ENCODE data around the gene RPL19. TPM values are rescaled to one million over a fixed set of nuclear protein-coding genes. Genes with fewer than 3 reads are reported as not detected.

The RPL19 gene
- total RNA-seq, 4 donors from 2014 or later, result 1,760 to 2,905 (median 2,361) TPM

DNA sequence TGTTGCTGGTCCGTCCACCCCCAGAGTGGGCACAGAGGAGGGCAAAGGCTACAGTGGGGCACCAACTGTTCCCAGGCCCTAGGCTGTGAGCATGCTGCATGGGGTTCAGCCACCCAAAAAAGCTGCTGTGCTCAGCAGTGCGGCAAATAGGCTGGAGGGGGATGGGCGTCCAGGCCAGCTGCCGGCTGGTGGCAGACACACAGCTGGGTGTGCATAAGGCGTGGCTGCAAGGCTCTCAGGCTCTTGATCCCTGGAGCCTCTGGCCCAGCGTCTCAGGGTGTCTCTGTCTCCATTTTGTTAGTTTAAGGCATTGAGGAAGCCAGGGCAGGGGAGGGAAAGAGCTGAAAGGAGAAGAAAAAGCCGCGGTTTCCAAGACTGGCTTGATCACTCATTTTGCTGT lies 8.8 kb downstream of the RPL19 start:
- intact Hi-C loops (cut with DNase I), result loop anchor here (5.0 kb wide), 1 partner anchor 33 kb away; no protein-coding TSS in a partner anchor
- Histone ChIP-seq H3K4me1 (peaks cover 14 to 34% (median 27%) of the 10 kb centered on the region in 4 donors), H3K36me3 (peaks cover 11 to 15% (median 14%) of the 10 kb centered on the region in 4 donors), H3K9me3 (no peaks in the 10 kb centered on the region), H3K27me3 (no peaks in the 10 kb centered on the region), H3K27ac (replicated peaks in 1 of 4) (peak overlapping the region in 3 of 4 donors; percentile 37 to 73 (median 57)), H3K4me3 (peak overlapping the region in 2 of 4 donors; percentile 57 to 58)
- no peak for DNase-seq (ENCODE audit: extremely low spot score)
- WGBS, result 71% methylated on average over 7 of the region's 8 CpGs
- TF ChIP-seq POLR2AphosphoS5 (IDR thresholded peaks at IDR 0.05) (no peak), EP300 (IDR thresholded peaks at IDR 0.05) (no peak), POLR2A (IDR thresholded peaks at IDR 0.05; ENCODE audit: low read depth) (no peak)
- TF ChIP-seq, protein P1, sequence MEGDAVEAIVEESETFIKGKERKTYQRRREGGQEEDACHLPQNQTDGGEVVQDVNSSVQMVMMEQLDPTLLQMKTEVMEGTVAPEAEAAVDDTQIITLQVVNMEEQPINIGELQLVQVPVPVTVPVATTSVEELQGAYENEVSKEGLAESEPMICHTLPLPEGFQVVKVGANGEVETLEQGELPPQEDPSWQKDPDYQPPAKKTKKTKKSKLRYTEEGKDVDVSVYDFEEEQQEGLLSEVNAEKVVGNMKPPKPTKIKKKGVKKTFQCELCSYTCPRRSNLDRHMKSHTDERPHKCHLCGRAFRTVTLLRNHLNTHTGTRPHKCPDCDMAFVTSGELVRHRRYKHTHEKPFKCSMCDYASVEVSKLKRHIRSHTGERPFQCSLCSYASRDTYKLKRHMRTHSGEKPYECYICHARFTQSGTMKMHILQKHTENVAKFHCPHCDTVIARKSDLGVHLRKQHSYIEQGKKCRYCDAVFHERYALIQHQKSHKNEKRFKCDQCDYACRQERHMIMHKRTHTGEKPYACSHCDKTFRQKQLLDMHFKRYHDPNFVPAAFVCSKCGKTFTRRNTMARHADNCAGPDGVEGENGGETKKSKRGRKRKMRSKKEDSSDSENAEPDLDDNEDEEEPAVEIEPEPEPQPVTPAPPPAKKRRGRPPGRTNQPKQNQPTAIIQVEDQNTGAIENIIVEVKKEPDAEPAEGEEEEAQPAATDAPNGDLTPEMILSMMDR (IDR thresholded peaks at IDR 0.05), result no peak

DNA sequence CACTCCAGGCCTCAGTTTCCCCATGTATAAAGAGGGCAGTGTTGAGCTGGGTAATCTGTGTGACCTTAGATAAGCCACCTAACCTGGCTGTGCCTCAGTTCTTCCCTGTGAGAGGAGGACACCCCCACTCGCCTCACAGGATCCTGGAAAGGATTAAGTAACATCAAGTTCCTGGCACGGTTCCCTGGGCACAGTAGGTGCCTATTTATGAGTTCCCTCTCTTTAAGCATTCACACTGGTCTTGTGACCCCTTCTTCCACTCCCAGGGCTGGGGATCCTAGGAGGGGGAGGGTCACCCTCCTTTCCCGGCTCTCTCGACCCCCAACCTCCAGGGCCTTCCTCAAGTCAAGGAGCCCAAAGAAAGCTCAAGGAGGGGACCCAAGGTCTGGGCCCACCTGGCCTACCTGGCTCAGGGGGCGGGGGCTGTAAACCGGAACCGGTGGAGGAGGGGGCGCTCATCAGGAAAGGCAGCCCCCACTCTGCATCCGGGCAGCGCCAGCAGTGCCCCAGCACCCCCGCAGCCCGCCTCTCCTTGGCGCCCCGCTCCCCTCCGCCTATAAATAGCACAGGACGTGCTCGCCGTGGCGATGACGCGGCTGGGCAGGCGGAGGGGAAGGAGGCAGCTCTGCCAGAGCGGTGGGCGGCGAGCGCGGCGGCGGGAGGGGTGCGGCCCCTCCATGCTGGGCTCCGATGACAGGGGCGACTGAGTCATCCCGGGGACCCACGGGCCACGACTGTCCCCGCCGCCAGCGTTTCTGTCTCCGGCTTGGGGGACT lies 9.4 kb downstream of the RPL19 start:
- Histone ChIP-seq H3K27ac (replicated peaks in 1 of 4) (peak overlapping the region; percentile 37 to 73 (median 60)), H3K4me1 (peaks cover 14 to 34% (median 27%) of the 10 kb centered on the region in 4 donors), H3K27me3 (peaks cover 0 to 5% (median 0%) of the 10 kb centered on the region in 4 donors), H3K36me3 (peaks cover 5 to 9% (median 8%) of the 10 kb centered on the region in 4 donors), H3K4me3 (peak overlapping the region; percentile 48 to 58 (median 58)), H3K9me3 (no peaks in the 10 kb centered on the region)
- 7% methylated on average over 4 of the region's 39 CpGs for WGBS
- intact Hi-C loops (cut with DNase I), result loop anchor here (5.0 kb wide), 1 partner anchor 33 kb away; no protein-coding TSS in a partner anchor
- TF ChIP-seq POLR2A (IDR thresholded peaks at IDR 0.05; ENCODE audit: low read depth) (no peak), POLR2AphosphoS5 (IDR thresholded peaks at IDR 0.05) (peak; percentile 60)
- TF ChIP-seq, protein P1 (IDR thresholded peaks at IDR 0.05), result no peak
- no peak for DNase-seq (ENCODE audit: extremely low spot score)

DNA sequence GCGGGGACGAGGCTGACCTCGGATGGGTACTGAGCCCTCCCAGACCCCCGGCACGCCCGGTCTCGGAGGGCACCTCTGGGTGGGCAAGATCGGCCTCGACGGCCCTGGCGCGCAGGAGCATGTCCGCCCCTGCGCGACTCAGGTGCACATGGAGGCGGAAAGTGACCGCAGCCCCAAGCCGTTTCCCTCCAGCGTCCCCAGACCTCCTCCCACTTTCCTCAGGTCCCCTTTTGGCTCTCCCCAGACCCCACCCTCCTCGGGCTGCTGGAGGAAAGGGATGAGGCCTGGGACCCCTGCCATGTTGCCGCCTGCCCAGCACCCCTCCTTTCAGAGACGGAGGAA lies 10.0 kb downstream of the RPL19 start:
- Histone ChIP-seq H3K9me3 (no peaks in the 10 kb centered on the region), H3K36me3 (peaks cover 0 to 3% (median 2%) of the 10 kb centered on the region in 4 donors), H3K4me1 (peaks cover 14 to 34% (median 27%) of the 10 kb centered on the region in 4 donors), H3K4me3 (peak overlapping the region; percentile 48 to 58 (median 58)), H3K27ac (replicated peaks in 1 of 4) (peak overlapping the region in 3 of 4 donors; percentile 57 to 73 (median 63)), H3K27me3 (peaks cover 0 to 7% (median 0%) of the 10 kb centered on the region in 4 donors)
- intact Hi-C loops (cut with DNase I), result no loop called here
- DNase-seq (ENCODE audit: extremely low spot score), result no peak
- TF ChIP-seq, protein P1 (IDR thresholded peaks at IDR 0.05), result no peak
- TF ChIP-seq POLR2A (IDR thresholded peaks at IDR 0.05; ENCODE audit: low read depth) (no peak), POLR2AphosphoS5 (IDR thresholded peaks at IDR 0.05) (no peak), EP300 (IDR thresholded peaks at IDR 0.05) (no peak)
- WGBS, result 11% methylated on average over 20 of the region's 22 CpGs

DNA sequence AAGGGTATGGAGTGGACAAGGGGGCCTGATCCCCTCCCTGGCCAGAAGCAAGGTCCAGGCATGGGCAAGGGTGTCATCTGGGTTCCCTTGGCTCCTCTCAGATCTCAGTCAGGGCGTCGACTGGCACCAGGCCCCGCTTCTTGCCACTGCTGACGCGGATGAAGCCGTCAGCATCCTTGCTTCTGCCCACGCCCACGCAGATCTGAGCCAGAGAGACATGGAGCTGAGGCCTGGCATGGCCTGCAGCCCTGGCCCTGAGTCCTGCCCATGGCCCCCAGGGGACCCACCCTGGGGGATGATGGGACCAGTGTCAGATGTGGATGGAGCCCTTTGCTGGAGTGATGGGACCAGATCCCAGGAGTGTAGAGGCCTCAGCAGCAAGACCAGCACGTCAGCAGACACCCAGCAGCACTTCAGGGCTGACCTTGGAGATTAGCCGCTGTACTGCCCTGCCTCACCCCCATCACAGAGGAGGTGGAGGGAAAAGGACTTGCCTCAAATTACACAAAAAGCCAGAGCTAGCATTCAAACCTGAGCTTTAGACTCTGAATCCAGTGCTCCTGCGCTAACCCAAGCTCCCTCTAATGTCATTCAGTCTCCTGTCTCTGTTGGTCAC lies 12.2 kb downstream of the RPL19 start:
- TF ChIP-seq, protein P1 (IDR thresholded peaks at IDR 0.05), result no peak
- TF ChIP-seq POLR2AphosphoS5 (IDR thresholded peaks at IDR 0.05), result no peak
- TF ChIP-seq EP300 (IDR thresholded peaks at IDR 0.05), result no peak
- TF ChIP-seq POLR2A (IDR thresholded peaks at IDR 0.05; ENCODE audit: low read depth), result no peak
- H3K9me3 ChIP-seq, result no peaks in the 10 kb centered on the region
- intact Hi-C loops (cut with DNase I), result no loop called here
- peaks cover 14 to 31% (median 26%) of the 10 kb centered on the region in 4 donors for H3K4me1 ChIP-seq
- no peak for DNase-seq (ENCODE audit: extremely low spot score)
- H3K4me3 ChIP-seq, result no peak overlapping the region
- WGBS, result 86% methylated on average over 11 of the region's 11 CpGs
- peaks cover 0 to 23% (median 0%) of the 10 kb centered on the region in 4 donors for H3K27me3 ChIP-seq
- H3K36me3 ChIP-seq, result no peaks in the 10 kb centered on the region
- no peak overlapping the region for H3K27ac ChIP-seq (replicated peaks in 1 of 4)
